Activated T-helper 1 cell treated with anti-CD3 and anti-CD28 coated beads, Interleukin-12 subunit alpha, Interleukin-12 subunit beta, Interleukin-2, Interleukin-4 antibody, amounts not matched to agents 30 ng/mL and 10 ng/mL and 1 ng/mL, durations not matched to agents 14 hours and 24 hours and 36 hours (primary cell): ENCODE measurements around the gene XAGE1A. TPM values are rescaled to one million over a fixed set of nuclear protein-coding genes. Genes with fewer than 3 reads are reported as not detected.
"Not testable (repeated sequence)": the region's sequence is repeated elsewhere in the genome, so short reads cannot be mapped to it uniquely, and the experiment has no call there.

Experiments
- DNase-seq: peaks from one replicate; pipeline ENCODE4 v3.0.0; 2021; ENCODE audit warnings: low spot score
- H3K27ac Mint-ChIP-seq: one replicate; pipeline ENCODE4 v1.8.0; 2021; ENCODE audit warnings: mild to moderate bottlenecking, mixed read lengths
- H3K27me3 Mint-ChIP-seq: one replicate; pipeline ENCODE4 v1.8.0; 2022; ENCODE audit warnings: mild to moderate bottlenecking, moderate library complexity, mixed read lengths; ENCODE audit not compliant: insufficient read depth
- H3K36me3 Mint-ChIP-seq: one replicate; pipeline ENCODE4 v1.8.0; 2021; ENCODE audit warnings: low read depth, mixed read lengths
- H3K4me1 Mint-ChIP-seq: one replicate; pipeline ENCODE4 v1.8.0; 2021; ENCODE audit warnings: low read depth, mixed read lengths
- H3K4me3 Mint-ChIP-seq: one replicate; pipeline ENCODE4 v1.8.0; 2021; ENCODE audit warnings: mild to moderate bottlenecking, moderate library complexity, mixed read lengths
- H3K9me3 Mint-ChIP-seq: one replicate; pipeline ENCODE4 v1.8.0; 2021; ENCODE audit warnings: mixed read lengths
- intact Hi-C: fragments of 100-400 bp; cut with micrococcal nuclease; formaldehyde crosslinking; loops from one replicate; pipeline ENCODE4 v1.15.1; 2024
- total RNA-seq: library from RNA; stranded (reverse); gene quantifications from 2 replicates; pipeline ENCODE4 v1.2.3, GENCODE V29; 2022

Gene XAGE1A
- total RNA-seq, 1 donor from 2014 or later: not detected

DNA sequence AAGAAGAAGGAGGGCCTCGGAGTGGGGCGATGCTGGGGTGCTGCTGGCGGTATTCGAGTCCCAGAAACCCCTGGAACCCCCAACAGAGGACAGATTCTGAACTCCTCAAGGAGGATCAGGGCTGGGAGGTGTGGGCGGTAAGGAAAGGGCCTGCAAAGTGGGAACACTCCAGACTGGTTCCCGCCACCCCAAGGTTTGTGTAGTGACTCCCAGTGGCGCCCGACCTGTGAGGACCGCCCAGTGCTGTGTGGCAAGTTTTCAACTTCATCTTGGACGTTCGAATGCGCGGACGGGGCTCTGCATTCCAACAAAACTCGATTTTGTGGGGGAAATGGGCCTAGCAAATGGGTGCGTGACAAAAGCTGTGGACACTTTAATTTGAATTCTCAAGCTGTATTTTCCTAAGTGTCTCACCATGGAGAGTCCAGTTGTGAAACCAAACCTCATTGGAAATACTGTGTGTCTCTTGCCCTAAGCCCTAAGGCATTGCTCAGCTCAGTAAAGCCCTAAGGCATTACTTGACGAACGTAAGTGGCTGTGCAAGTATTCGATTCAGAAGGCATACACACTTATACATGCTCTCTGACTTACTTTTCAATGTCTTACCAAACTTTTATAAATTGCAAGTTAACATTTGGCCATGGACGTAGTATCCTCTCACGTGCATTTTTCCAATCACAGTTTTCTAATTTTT, 48.7 kb downstream of the XAGE1A start:
- Mint-ChIP-seq H3K4me1 (no peaks in the 10 kb centered on the region), H3K27me3 (no peaks in the 10 kb centered on the region)

DNA sequence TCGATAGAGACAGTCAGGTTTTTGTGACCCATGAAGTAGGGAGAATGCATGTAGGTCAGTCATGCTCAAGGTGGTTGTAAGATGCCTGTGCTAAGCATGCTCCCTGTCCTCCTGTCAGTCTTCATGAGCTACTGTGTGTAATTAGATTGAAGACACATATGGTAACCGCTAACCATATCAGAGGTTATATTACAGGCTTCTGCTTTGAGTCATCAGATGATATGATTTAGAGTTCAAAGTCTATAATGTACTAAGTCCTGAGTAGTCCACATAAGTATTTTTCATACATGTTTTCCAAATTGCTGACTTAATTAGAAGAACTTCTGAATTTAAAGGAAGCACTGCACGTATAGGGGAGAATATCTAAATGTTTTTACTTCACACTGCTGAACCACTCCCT, 53.2 kb downstream of the XAGE1A start:
- H3K9me3 Mint-ChIP-seq, H3K4me1 Mint-ChIP-seq, H3K27me3 Mint-ChIP-seq, intact Hi-C loops, DNase-seq, H3K36me3 Mint-ChIP-seq, H3K4me3 Mint-ChIP-seq, H3K27ac Mint-ChIP-seq: not testable (repeated sequence)

More for the DNA sequence above, 48.7 kb downstream of the XAGE1A start:
- H3K36me3 Mint-ChIP-seq: no peaks in the 10 kb centered on the region
- H3K4me3 Mint-ChIP-seq: no peak overlapping the region
- no peak overlapping the region for H3K27ac Mint-ChIP-seq
- DNase-seq: no peak
- H3K9me3 Mint-ChIP-seq: no peaks in the 10 kb centered on the region
- intact Hi-C loops: no loop called here

Other genes with a start within 250 kb of the XAGE1A start
- not detected in 2 replicates for gene XAGE2, start 126.8 kb upstream of the XAGE1A start, total RNA-seq
- not detected in 2 replicates for gene XAGE1B, start 21.3 kb downstream of the XAGE1A start, total RNA-seq
- not detected in 2 replicates for gene SSX7, start 159.1 kb downstream of the XAGE1A start, total RNA-seq
- not detected in 2 replicates for gene SSX2, start 211.4 kb downstream of the XAGE1A start, total RNA-seq